GM19468 (cell line): Measurements from ENCODE around the gene ABCB6.

Experiments used
- ATAC-seq: cut with Tn5 transposase; IDR thresholded peaks from one replicate; pipeline ENCODE4 v1.9.1; 2021; ENCODE audit warnings: mild to moderate bottlenecking, moderate library complexity, moderate number of reproducible peaks; ENCODE audit not compliant: unreplicated experiment; ENCODE audit errors: extremely low read depth

ABCB6 gene

DNA sequence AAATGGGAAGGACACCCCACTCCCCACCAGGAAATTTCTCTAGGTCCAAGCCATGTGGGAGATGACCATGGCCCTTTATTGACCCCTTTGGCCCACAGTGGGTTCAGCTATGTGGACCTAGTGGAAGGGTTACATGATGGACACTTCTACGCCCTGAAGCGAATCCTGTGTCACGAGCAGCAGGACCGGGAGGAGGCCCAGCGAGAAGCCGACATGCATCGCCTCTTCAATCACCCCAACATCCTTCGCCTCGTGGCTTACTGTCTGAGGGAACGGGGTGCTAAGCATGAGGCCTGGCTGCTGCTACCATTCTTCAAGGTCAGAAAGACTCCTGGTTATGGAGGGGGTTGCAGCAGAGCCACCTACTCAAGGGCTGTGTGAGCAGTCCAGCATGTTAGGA is 27.8 kb upstream of the ABCB6 start:
- ATAC-seq, result no peak

DNA sequence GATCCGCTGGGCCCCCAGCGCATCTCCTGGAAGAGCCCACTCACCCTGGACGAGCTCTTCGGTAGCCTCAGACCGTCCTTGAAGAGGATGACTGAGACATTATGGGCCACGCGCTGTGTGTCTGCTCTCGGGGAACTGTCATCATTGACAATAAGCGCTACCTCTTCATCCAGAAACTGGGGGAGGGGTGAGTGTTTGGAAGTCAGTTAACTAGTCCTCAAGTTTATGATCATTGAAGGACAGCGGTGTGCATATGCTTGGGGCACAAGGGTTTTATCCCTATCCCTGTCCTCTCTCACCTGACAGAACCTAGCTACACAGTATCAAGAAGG is 27.1 kb upstream of the ABCB6 start:
- no peak for ATAC-seq

DNA sequence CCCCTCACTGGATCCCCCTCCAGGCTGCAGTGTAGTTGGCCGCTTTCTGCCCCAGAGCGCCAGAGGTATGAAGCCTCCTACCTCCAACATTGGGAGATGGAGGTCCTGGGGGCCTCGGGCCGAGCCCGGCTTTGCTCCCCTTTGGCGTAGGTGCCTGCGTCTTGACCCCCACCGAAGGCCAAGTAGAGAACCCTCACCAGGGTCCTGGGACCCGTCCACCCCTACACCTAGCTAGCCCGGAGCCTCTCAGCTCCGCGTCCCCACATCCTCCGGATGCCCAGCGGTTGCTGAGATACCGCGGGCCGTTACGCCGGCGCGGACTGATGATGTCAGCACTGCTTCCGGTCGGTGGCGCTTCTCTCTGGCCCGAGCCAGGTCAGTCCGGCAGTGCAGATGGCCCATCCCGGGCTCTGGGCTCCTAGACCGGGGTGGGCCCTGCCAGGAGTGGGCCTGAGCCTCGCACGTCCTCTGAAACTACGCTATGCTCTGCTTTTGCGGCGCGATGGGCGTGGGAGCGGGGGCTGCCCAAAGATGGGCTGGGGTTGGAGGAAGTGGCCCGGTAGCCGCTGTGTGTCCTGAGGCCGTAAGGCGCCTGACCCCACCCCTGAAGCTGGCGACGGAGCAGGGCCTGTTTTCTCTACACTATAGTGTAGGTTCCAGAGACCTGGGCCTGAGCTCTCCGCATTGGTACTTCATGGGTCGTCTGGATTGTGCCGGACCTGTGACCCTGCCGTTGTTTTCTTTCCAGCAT is 26.6 kb upstream of the ABCB6 start, which contains the start of the genes GLB1L and STK16:
TSS of gene GLB1L (minus strand) at position 297 of the 751 bp plus-strand sequence. CDS start 1,871 bp downstream, outside the sequence.
TSS of gene STK16 (plus strand) at position 332 of the 751 bp plus-strand sequence. CDS start 521 bp downstream, outside the sequence.
- peak; percentile 65 for ATAC-seq

DNA sequence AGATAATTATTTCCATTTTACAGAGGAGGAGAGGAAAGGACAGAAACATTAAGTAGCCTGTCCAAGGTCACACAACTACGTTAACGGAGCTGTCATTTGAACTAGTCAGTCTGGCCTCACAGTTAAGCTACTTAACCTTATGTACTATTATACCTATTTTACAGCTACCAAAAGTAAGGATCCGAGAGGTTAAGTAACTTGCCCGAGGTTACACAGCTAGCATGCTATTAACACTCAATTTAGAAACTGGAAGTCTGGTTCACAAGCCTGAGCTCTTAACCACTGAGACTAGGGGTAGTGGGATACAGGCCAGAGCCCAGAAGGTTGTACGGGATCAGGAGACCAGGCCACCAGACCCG is 26.0 kb upstream of the ABCB6 start:
- ATAC-seq, result no peak

DNA sequence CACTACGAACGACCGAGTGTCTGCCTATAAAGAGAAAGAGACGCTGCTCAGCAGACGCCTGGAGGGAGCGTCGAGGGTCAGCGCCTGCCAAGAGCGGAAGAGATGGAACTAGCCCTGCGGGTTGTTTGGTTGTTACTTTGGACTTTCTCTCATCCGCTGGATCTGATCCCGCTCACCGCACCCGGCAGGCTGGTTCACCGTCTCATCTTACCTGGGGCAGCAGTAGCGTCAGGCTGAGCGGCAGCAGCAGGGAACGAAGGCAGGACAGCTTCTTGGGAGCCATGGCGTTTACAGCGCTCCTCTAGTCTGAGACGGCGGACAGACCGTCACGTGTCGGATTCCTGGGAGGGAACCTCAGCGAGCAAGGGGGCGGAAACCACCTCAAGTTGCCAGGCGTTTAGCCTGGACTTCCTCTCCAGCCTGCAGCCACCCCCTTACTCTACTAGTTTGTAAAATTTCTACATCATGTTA is 24.6 kb upstream of the ABCB6 start:
- ATAC-seq, result no peak

DNA sequence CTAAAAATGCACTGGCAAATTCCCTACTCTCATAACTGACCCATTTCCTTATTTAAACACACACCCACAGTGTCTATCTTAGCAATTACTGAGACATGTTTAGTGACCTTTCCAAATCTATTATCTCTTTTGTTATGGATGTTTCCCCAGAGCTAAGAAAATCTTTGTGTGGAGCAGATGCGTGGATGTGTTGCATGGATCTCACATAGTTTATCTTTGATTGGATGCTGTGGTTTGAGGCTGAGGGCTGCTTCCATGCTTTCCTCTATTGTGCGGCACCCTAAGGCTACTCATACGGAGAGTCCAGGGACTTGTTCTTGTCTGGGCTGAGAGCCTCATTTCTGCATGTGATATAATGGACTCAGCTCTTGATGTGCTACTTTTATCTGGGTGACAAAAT is 15.6 kb upstream of the ABCB6 start:
- no peak for ATAC-seq

DNA sequence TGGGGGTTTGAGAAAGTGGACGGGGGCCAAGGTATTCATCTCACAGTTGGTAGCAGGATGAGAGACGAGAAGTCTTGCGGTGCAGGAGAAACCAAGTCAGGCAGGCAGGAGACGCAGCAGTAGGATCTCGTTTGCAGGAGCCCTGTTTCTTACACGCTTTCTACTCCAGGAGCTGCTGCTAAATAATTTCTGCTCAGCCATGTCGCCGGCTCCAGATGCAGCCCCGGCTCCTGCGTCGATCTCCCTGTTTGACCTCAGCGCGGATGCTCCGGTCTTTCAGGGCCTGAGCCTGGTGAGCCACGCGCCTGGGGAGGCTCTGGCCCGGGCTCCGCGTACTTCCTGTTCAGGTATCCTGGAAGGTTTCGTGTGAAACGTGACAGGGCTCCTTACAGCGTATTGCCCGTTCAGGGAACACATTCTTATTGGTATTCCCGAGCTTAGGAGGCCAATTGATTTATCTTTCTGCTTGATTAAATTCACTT is 11.3 kb upstream of the ABCB6 start:
- no peak for ATAC-seq

DNA sequence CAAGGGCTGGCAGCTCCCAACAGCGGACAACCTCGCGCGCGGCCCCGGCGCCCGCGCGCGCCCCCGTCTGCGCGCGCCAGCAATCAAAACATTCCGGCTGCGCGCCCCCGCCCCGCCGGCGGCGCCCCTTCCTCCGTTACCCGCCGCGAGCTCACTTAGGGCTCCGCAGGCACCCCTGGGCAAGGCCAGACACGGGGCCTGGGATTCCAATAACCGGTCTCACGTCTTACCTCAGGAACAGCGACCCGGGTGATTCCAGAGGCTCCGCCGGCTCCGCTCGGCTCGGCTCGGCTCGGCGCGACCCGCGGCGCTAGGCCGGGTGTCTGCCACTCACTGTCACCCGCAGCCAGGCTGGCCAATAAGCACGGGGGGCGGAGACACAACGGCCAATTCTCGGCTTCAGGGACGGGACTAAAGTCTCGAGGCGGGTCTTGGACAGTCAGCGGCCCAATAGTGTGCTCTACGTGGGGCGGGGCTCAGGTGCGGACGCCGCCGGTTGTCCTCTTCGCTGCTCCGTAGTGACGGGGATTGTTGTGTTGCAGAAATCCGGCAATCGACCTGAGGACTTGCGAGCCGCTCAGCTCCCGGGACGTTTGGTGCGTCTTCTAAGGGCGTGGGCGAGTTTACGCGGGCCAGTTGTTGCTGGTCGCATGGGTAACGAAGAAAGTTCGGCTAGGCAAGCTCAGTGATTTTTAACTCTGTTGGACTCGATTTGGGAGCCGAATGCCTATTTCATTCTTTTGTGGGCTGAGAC is 10.7 kb upstream of the ABCB6 start, which contains the start of the genes ANKZF1 and ATG9A:
TSS of gene ANKZF1 (plus strand) at position 502 of the 754 bp plus-strand sequence. CDS start 452 bp downstream, outside the sequence.
TSS of gene ATG9A (minus strand) at position 332 of the 754 bp plus-strand sequence. CDS start 1,612 bp downstream, outside the sequence.
- ATAC-seq, result peak; percentile 91

DNA sequence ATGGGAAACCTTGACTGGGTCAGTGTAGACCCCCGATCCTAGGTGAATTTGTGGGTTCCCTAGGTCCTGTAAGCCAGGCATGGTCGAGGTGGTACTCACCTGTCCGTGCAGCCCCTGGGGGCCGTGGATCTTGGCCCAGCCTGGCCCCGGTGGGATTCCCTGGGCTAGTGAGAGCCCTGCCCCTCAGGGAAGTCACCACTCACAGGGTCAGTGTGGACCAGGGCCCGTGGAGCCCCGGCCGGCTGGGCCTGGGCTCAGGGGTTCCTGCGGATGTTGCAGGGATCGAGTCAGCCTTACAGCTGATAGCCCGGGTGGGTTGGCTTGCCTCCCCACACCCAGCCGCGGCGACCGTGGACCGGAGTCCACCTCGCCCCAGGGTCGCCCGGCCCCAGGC is 10.2 kb upstream of the ABCB6 start:
- no peak for ATAC-seq

DNA sequence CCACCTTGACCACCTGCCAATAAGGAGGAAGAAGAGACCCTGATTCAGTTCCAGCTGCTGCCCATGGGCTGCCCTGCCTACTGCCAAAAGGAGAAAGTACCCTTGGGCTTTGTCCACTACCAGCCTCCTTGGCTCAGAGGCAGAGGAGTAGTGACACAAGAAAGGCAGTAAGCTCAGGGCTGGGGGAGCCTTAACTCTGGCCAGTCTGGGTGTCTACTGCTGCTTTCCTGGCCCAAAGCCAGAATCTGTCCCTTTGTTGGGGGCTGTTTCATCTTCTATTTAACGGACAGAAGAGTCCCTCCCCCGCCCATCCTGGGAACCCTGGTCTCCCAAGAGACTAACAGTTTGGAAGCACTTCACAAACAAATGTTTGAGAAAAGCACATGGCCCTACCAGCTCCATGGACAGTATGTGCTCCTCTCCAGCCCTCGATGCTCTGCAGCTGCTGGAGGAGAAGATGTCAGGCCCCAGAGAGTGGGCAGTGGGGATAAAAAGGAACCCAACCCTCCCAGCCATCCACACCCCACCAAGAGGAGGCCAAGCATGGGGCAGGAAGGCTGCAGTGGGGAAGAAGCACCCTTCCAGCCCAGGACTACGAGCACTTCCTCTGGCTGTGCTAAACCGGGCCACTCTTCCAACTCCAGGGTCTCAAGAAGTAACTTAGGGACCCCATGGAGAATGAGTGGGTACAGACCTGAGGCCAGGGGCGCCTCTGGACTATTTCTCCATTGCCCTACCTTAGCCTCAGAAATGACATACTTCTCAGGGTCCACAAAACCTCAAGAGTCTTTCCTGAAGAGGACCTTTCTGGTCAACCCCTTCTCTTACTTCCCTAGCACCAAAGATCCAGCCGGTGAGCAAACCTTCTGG is 9.5 kb upstream of the ABCB6 start:
- ATAC-seq, result no peak

DNA sequence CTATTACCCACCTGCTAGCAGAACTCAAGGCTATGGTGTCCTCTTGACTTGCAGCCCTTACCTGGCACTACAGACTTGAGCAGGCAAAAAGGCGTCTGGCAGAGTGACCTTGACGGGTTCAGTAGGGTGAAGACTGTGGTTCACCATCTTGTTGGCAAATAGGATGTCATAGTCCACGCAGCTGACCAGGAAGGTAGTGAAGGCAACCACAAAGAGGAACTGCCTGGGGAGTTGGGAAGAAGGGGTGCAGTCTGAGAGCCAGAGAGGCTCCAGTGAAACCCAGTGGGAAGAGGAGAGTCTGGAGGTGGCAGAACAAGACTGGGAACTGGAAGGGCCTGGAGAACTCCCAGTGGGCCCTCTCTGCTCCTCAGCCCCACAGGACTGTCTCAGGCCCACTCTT is 6.6 kb upstream of the ABCB6 start:
- ATAC-seq, result no peak

DNA sequence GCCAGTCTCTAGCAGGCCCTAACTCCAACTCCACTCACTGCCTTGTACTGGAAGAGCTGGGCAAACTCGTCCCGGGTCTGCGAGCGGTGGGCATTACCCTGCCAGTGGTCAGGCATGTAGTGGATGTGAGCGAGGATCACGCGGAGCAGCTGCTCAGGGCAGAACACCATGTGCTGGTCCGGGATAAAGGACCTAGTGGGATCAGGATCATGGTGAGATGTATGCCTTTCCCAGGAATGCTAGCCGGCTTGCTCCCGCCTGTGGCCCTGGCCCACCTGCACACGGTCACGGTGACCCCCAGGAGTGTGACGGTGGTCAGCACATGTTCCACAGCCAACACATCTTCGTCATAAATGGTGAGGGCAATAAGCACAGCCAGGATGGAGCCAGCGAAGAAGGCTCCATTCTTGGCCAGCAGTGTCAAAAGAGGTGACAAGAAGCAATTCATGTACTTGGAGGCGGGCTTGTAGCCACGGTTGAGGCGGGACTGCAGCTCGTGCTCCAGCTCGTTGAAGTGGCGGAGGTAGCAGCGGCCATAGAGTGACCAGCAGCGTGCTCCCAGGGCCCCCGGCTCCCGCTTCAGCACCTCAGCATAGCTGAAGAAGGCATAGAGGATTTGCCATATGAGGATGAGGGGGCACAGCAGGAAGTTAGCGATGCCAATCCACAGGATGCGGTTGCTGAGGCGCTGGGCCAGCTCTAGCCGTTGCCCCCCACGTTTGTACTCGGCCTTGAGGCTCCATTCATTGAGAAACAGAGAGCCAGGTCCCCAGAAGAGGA is 5.3 kb upstream of the ABCB6 start:
- no peak for ATAC-seq

DNA sequence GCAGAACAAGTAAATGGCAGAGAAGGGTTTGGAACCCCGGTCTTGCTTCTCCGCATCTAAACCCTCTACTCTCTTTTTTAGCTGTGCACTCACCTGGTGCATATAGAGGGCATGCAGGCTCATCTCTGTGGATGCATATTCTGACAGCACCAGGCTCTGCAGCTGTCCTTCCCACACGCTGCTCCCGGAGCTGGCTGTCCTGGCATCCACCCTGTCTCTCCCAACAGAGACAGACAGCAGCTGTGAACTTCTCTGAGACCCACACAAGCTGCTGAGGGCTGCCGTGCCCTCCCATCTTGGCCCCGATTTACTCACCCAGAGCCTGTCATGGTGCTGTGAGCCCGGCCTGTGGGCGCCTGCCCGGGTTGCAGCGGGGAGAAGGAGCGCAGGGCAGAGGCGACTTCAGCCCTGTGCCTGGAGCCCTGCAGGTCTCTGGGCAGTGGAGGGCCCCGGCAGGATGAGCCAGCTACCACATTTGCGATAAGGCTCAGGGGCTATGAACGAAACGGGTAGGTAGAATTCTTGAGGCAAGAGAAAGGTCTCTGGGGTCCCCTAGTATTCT is 3.3 kb upstream of the ABCB6 start:
- ATAC-seq, result no peak

DNA sequence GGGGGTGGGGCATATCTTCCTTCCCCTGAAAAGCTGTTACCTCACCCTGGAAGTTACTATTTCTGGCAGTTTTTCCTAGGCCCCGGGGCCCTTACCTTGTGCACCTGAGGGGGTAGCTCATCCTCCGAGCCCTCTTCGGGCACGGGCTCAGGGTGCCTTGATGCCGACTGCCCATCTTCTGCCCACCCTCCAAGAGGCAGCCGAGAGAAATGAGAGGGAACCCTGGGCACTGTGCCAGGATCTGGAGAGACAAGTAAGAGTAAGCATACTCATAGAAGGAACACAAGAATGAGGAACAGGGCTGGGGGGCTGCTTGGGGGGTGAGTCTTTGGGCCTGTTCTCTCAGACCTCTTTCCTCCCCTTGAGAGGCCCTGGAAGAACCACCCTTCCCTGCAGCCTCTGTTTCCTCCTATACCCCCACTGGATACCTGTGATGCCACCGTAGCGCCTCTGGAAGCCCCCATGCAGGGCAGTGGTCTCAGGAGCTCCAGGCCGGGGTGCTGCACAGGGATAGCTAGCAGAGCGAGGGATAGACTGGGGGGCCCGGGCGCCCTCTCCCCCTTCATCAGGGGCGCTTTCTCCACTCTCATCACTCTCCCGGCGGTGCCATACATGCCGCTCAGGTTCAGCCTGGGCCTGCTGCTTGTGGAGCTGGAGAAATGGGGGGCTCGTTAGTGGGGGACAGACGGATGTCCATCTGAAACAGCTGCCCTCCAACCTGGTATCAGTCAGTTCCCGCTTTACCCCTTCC is 2.1 kb upstream of the ABCB6 start:
- ATAC-seq, result no peak

DNA sequence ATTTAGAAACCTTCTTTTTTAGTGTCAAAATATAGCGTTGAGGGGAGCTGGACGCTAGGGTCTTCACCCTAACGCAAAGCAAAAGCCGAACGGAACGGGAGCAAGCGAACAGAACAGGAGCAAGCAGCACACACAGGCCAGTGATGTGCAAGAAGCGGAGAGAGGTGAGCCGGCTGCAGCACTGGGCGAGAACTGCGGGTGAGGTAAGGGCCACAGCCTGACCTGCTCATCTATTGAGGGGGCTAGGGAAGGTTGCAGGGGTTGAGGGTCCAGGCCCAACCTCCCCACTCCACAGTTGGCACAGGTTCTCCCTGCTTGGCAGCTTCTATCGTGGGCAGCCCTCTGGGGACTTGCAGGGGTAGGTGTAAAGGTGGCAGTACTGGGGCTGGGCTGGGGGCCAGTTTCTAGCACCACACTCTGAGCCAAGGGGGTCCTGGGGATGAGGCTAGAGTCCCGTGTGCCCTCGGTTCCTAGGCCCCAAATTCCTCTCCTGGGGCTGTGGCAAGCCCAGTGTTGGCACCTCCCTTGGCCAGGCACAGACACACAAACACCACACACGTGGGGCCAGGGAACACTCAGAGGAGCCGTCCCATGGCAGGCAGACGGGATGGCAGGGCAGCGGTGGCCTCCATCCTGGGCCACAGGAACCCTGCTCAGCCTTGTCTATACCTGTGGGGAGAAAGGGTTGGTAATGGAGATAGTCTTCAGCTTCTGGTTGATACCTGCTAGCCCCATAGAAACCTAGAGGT is 1.2 kb upstream of the ABCB6 start:
- no peak for ATAC-seq

DNA sequence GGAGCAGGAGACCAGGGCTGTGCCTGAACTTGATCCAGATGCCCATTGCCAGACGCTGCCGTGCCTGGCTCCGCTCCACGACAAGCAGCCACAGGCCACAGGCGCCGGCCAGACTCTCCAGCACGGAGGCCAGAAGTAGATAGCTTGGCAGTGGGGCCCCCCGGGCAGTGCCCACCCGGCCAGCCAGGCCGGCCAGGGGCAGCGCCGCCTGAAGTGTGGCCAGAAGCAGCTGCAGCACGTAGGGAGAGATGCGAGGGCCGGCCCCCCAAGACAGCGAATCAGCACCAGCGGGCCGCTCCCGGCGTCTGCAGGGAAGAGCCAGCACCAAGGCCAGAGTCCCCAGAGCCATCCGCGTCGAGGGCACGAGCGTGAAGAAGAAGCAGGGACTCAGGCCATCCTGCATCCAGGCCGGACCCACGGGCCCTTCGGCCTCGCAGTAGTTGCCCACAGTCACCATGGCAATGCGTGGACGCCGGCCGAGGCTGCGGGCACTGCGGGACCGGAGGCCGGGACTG is 484 bp downstream of the ABCB6 start:
- ATAC-seq, result no peak

DNA sequence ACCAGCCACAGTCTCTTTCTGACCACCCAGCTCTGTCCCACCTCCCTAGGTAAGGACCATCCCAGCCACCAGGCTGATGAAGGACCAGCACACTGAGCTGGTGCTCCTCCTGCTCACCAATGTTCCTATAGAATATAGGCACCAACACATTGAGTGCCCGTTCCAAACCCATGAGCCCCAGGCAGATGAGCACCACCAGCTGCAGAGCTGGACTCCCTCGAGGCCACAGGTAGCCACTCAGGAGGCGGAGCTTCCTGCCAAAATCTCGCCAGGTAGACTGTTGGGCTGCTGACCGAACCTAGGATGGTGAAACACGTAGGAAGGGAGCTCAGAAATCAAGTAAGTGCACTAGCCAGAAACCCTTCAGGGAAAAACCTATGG is 2.2 kb downstream of the ABCB6 start:
- no peak for ATAC-seq
